ENCODE measurements around the gene EFHD1. TPM values are rescaled to one million over a fixed set of nuclear protein-coding genes. Genes with fewer than 3 reads are reported as not detected.

The EFHD1 gene, protein sequence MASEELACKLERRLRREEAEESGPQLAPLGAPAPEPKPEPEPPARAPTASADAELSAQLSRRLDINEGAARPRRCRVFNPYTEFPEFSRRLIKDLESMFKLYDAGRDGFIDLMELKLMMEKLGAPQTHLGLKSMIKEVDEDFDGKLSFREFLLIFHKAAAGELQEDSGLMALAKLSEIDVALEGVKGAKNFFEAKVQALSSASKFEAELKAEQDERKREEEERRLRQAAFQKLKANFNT
- total RNA-seq: not detected

- DNase-seq (ENCODE audit: low read depth in 2 of 3, low spot score in 2 of 3): peak in 2 of 3 donors; percentile 73
Observed at GRCh38 chr2:232633413-232634205, at the start of gene EFHD1. TSS of gene EFHD1 (plus strand) at chr2:232633604. CDS start at chr2:232633705, 101 bp downstream.

DNA sequence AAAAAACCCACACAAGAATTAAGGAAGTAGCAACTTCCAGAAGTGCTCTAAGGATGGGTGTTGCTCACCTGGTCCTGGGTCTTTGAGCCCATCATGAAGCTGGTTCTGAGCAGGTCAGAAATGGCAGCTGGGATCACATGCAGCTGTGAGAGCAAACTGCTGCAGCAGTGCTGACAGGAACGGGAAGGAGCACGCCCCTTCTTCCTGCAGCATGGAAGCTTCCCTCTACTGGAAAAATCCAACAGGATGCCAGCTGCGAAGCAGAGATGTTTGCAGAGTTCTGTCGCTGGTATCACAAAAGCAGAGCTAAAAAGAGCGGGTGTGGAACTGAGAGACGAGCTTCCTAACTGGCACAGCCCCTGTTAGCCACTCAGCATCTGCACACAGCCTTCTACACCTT lies 49.2 kb upstream of the EFHD1 start:
- no peak for DNase-seq (ENCODE audit: low read depth in 2 of 3, low spot score in 2 of 3)

GRCh38 chr2:232586943-232587505 lies 46.4 kb upstream of the EFHD1 start:
- DNase-seq (ENCODE audit: low read depth in 2 of 3, low spot score in 2 of 3): no peak

DNA sequence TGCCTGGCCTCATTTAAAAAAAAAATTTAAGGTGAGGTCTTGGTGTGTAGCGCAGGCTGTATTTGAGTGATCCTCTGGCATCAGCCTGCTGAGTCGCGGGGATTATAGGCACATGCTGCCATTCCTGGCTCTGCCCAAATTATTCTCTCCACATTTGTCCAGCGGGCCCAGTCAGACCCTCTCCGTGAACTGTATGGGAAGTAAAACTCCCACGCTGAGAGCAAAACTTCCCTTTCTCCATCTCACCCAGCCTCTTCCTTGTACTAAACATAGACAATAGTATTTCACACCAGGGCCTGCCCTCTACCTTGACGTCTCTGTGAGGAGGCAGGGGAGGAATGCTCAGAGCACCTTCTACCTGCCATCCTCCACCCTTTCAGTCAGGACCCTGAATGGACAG lies 45.9 kb upstream of the EFHD1 start:
- DNase-seq (ENCODE audit: low read depth in 2 of 3, low spot score in 2 of 3): no peak

GRCh38 chr2:232588031-232588430 lies 45.4 kb upstream of the EFHD1 start:
- no peak for DNase-seq (ENCODE audit: low read depth in 2 of 3, low spot score in 2 of 3)

- no peak for DNase-seq (ENCODE audit: low read depth in 2 of 3, low spot score in 2 of 3)
Observed at GRCh38 chr2:232588680-232589585, 44.5 kb upstream of the EFHD1 start.

GRCh38 chr2:232592772-232593395 lies 40.5 kb upstream of the EFHD1 start:
- peak in 1 of 3 donors; percentile 9 for DNase-seq (ENCODE audit: low read depth in 2 of 3, low spot score in 2 of 3)

GRCh38 chr2:232593982-232594381 lies 39.4 kb upstream of the EFHD1 start:
- DNase-seq (ENCODE audit: low read depth in 2 of 3, low spot score in 2 of 3): no peak

DNA sequence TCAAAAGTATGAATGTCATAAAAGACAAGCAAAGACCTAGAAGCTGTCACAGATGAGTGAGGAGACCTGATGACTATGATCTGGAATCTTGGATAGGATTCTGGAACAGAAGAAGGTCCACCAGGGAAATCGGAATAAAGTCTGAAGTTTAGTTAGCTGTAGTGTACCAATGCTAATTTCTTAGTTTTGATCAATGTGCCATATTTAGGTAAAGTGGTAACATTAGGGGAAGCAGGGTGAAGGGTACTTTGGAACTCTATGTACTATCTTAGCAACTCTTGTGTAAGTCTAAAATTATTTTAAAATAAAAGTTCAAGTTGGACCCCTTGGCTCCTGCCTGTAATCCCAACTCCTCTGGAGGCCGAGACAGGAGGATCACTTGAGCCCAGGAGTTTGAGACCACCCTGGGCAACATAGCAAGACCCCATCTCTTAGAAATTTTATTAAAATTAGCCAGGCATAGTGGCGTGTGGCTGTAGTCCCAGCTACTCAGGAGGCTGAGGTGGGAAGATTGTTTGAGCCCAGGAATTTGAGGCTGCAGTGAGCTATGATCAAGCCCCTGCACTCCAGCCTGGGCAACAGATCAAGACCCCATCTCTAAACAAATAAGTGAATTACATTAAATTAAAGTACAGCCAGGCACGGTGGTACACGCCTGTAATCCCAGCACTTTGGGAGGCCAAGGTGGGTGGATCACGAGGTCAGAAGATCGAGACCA lies 35.9 kb upstream of the EFHD1 start:
- DNase-seq (ENCODE audit: low read depth in 2 of 3, low spot score in 2 of 3): no peak

GRCh38 chr2:232598293-232598692 lies 35.1 kb upstream of the EFHD1 start:
- DNase-seq (ENCODE audit: low read depth in 2 of 3, low spot score in 2 of 3): no peak

- no peak for DNase-seq (ENCODE audit: low read depth in 2 of 3, low spot score in 2 of 3)
Observed at GRCh38 chr2:232600053-232600773, 33.2 kb upstream of the EFHD1 start.

- DNase-seq (ENCODE audit: low read depth in 2 of 3, low spot score in 2 of 3): no peak
Observed at GRCh38 chr2:232603283-232603682, 30.1 kb upstream of the EFHD1 start.

DNA sequence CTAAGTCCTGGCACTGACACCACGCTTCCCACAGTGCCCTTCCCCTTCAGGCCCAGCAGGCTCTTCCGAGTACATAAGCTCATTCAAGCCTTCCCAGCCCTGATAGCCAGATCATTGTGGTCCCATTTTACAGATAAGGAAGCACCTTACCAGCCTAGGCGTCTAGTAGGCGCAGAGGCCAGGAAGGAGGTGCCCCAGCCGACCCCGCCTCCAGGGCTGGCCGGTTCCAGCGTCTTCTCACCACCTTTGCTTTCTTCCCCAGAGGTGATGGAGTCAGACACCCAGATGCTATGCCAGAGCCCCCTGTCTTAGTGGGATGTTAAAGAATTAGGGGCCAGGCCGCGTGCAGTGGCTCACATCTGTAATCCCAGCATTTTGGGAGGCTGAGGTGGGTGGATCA lies 28.9 kb upstream of the EFHD1 start:
- no peak for DNase-seq (ENCODE audit: low read depth in 2 of 3, low spot score in 2 of 3)

DNA sequence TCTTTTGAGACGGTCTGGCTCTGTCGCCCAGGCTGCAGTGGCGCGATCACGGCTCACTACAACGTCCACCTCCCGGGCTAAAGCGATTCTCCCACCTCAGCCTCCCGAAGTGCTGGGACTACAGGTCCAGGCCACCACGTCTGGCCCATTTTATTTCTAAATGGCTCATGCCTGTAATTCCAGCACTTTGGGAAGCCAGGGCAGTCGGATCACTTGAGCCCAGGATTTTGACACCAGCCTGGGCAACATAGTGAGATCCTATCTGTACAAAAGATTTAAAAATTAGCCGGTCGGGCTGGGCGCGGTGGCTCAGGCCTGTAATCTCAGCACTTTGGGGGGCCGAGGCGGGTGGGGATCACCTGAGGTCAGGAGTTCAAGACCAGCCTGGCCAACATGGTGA lies 26.4 kb upstream of the EFHD1 start:
- DNase-seq (ENCODE audit: low read depth in 2 of 3, low spot score in 2 of 3): no peak

GRCh38 chr2:232609607-232610006 lies 23.8 kb upstream of the EFHD1 start:
- DNase-seq (ENCODE audit: low read depth in 2 of 3, low spot score in 2 of 3): no peak

GRCh38 chr2:232610081-232610480 lies 23.3 kb upstream of the EFHD1 start:
- no peak for DNase-seq (ENCODE audit: low read depth in 2 of 3, low spot score in 2 of 3)

- no peak for DNase-seq (ENCODE audit: low read depth in 2 of 3, low spot score in 2 of 3)
Observed at GRCh38 chr2:232611061-232611460, 22.3 kb upstream of the EFHD1 start.

GRCh38 chr2:232611559-232612218 lies 21.7 kb upstream of the EFHD1 start:
- DNase-seq (ENCODE audit: low read depth in 2 of 3, low spot score in 2 of 3): peak in 2 of 3 donors; percentile 33 to 57
